Testis (tissue), 2 donors: ENCODE data around the gene RAB4B.
"Not testable (repeated sequence)": the region's sequence is repeated elsewhere in the genome, so short reads cannot be mapped to it uniquely, and the experiment has no call there.

Source experiments
- CTCF ChIP-seq, 3 experiments: fragments of 450-650 bp in 2 of 3; fragments of 200-600 bp in 1 of 3; sonication (generic) in 1 of 3; IDR thresholded peaks; one replicate each; pipeline ENCODE4 v1.5.1; 2016 to 2019; ENCODE audit warnings: antibody characterized with exemption in 3 of 3, mild to moderate bottlenecking in 2 of 3, moderate library complexity in 1 of 3
- POLR2A ChIP-seq: fragments of 450-650 bp; IDR thresholded peaks from one replicate; pipeline ENCODE4 v1.6.1; 2017; ENCODE audit warnings: antibody characterized with exemption, mild to moderate bottlenecking, moderate library complexity

- TF ChIP-seq CTCF (IDR thresholded peaks at IDR 0.05); POLR2A: not testable (repeated sequence)
Observed at GRCh38 chr19:40842997-40843652, 65.1 kb downstream of the RAB4B start.
